GM21723 (cell line): Measurements from ENCODE around the gene ATAD1.
"Not testable (repeated sequence)": the region's sequence is repeated elsewhere in the genome, so short reads cannot be mapped to it uniquely, and the experiment has no call there.

Experiments used
- ATAC-seq: cut with Tn5 transposase; IDR thresholded peaks from one replicate; pipeline ENCODE4 v1.9.1; 2021; ENCODE audit warnings: mild to moderate bottlenecking, moderate library complexity; ENCODE audit not compliant: unreplicated experiment

The ATAD1 gene

GRCh38 chr10:87760195-87760905 is 57.7 kb downstream of the ATAD1 start:
- no peak for ATAC-seq

- ATAC-seq: no peak
These were observed 58.5 kb downstream of the ATAD1 start for GRCh38 chr10:87759551-87759950.

GRCh38 chr10:87757685-87758084 is 60.3 kb downstream of the ATAD1 start:
- no peak for ATAC-seq

GRCh38 chr10:87753995-87754866 is 63.8 kb downstream of the ATAD1 start:
- ATAC-seq: no peak

DNA sequence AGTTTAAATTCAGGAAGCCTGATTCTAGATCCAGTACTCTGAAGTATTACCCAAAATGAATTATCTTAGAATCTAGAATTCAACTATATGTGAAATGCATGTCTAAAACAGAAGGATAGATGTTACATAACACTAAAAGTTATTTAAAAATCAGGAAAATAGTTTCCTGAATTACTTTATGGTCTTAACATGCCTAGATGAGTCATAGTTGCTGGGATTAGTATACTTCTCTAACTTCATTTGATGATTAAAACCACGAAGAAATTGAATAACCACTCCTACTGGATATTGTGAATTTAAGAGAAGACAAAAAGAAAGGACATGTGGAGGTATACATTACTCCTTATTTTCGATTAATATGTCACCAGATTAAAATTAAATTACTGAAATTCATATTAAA is 65.5 kb downstream of the ATAD1 start:
- ATAC-seq: no peak

- ATAC-seq: no peak
These were observed 66.8 kb downstream of the ATAD1 start for GRCh38 chr10:87751274-87751673.

DNA sequence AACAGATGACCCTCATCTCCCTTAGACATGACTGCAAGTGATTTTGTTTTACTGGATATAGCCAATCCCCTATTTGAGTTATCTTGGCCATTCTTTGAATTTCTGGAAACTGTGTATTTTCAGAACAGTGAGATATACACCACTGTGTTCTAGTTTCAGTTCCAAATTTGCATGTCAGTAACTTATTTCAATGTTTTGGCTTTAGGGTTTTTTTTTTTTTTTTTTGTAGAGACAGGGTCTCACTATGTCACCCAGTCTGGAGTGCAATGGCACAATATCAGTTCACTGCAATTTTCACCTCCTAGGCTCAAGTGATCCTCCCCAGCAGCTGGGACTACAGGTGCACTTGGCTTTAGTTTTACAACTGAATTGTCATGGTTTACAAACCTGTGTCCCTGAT is 67.2 kb downstream of the ATAD1 start:
- ATAC-seq: no peak

DNA sequence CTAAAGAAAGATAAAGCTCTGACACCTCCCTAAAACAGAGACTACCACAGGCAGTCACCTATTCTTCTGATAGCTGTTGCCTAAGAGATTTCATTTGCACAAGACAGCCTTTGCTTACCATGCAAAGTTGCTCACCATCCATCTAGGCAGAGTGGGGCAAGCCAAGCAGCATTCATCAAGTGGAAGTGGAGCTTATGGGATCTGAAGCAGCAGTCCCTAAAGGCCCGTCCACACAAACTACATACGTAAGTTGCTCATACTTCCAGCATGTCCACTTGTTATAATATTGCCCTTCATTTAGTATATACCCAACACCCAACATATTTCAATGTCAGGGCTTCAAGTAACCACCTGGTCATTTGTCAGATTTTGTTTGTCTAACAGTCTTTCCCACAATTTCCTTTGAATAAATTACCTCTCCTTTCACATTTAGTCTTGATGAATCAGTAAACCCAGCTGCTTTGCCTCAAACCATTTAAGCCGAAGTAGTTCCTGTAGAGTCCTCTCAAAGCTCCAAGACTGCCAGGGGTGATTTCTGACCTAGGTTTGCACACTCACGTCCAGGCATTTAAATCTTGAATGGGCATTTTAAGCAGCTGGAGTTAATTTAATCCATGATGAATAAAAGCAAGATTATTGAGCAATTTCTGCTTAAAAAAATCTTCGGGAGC is 67.9 kb downstream of the ATAD1 start:
- no peak for ATAC-seq

GRCh38 chr10:87748244-87748643 is 69.8 kb downstream of the ATAD1 start:
- not testable (repeated sequence) for ATAC-seq

DNA sequence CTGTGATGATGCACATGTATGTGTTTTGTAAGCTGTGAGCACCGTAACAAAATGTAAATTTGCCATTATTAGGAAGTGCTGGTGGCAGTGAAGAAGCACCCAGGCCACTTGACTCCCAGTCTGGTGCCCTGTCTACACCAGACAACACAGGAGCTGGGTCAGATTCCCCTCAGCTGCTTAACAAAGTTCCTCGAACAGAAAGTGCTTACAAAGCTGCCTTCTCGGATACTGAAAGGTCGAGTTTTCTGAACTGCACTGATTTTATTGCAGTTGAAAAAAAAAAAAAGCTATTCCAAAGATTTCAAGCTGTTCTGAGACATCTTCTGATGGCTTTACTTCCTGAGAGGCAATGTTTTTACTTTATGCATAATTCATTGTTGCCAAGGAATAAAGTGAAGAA is 71.1 kb downstream of the ATAD1 start:
- no peak for ATAC-seq

- no peak for ATAC-seq
These were observed 73.4 kb downstream of the ATAD1 start for GRCh38 chr10:87744606-87745005.

DNA sequence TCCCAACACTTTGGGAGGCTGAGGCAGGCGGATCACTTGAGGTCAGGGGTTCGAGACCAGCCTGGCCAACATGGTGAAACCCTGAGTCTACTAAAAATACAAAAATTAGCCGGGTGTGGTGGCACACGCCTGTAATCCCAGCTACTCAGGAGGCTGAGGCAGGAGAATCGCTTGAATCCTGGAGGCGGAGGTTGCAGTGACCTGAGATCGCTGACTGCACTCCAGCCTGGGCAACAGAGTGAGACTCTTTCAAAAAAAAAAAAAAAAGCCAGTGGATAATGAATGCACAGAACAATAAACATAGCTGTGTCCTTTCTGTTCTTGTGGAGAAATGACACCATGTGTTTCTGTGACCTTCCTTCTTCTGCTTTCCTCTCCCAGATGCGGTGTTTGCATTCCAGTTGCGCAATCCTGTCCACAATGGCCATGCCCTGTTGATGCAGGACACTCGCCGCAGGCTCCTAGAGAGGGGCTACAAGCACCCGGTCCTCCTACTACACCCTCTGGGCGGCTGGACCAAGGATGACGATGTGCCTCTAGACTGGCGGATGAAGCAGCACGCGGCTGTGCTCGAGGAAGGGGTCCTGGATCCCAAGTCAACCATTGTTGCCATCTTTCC is 74.9 kb downstream of the ATAD1 start:
- ATAC-seq: not testable (repeated sequence)

GRCh38 chr10:87740254-87740655 is 77.8 kb downstream of the ATAD1 start:
- ATAC-seq: no peak

DNA sequence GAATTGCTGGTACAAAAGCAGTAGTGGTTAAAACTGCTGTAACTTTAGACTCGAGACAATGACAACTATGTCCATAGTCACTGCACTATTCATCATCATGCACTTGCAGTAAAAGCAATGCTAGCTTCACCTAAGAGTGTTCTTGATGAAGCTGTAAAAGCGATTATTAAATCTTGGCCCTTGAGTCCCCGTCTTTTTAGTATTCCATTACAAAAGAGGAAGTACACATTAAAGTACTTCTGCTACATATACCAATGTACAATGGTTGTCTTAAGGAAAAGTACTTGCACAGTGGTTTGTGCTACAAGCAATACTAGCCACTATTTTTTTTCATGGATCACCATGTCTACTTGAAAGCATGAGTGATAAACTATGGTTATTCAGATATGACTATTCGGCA is 78.3 kb downstream of the ATAD1 start:
- ATAC-seq: no peak

GRCh38 chr10:87738253-87738652 is 79.8 kb downstream of the ATAD1 start:
- not testable (repeated sequence) for ATAC-seq

DNA sequence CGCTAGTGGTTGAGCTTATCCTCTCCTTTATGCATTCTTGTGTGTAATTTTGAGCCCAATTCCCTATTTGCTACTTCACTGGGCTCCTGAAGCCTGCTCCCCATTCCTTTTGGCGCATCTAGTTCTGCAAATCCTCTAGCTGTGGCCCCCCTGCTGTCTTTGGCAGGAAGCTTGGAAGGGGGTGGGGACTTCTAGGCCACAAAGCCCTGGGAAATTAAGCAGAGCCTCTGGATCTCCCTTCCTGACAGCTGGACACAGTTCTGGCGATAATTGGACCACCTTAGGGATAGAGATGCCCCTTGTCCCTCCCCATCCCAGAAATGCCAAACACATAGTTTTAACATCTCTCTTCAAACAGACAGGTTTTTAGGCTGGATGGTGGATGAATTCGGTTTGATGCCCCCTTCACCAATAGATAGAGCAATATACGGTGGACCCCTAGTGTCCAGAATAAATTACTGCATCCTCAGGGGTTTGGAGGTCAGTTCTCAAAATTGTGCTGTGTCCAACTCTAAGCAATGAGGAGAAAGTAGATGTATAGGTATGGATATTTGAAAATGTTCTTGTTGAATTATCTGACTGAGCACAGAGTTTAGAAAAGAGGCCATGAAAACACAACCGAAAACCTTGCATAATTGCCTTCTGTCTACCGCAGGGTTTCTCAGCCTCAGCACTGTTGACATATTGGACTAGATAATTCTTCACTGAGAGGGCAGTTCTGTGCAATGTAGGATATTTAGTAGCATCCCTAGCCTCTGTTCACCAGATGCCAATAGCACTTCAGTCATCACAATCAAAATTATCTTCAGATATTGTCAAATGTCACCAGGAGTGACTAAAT is 82.8 kb downstream of the ATAD1 start:
- ATAC-seq: no peak

DNA sequence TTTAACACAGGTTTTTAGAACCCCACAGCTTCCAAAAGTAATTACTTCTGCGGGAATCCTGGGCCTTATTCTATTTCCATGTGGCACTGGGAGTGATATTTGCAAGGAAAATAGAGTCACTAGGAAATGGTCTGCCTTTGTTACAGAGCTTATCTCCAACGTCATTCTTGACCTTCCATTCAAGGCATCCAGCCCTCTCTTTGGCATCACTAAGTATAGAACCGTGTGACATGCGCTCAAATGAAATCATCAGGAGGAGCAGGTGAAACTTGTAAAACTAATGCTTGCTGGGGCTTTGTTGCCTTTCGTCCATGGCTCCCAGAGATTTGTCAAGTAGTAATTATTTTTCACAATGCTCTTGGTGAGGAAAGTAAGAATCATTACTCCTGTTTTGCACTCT is 84.9 kb downstream of the ATAD1 start:
- no peak for ATAC-seq

DNA sequence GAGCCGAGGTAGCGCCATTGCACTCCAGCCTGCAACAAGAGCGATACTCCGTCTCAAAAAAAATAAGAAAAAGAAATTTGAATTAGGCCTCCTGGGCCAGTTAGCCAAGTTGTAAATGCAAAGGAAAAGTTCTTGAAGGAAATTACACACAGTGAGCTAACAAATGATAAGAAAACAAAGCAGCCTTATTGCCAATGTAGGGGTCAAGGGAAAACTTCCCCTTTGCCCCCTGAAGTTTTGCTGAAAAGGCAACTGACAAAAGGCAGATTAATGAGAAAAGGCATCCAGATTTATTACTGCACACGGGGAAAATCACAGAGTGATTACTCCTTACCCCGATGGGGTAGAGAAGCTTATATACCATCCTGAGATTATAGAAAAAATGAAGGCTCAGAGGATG is 88.1 kb downstream of the ATAD1 start:
- no peak for ATAC-seq

DNA sequence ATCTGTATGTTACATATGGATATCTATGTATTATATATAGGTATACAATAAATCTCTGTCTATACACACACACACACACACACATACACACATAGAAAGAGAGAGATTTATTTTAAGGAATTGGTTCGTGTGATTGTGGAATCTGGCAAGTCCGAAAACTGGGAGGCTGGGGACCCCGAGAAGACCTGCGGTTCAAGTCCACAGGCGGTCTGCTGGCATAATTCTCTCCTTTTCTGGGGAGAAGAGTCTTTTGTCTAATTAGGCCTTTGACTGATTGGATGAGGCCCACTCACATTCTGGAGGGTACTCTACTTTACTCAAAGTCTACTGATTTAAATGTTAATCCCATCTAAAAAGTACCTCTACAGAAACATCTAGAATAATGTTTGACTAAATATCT is 93.2 kb downstream of the ATAD1 start:
- ATAC-seq: no peak

GRCh38 chr10:87723500-87723899 is 94.5 kb downstream of the ATAD1 start:
- ATAC-seq: no peak
